NCI-H146 (cell line): ENCODE results near the gene CCDC78.

Experiments used
- DNase-seq: peaks from one replicate; lab custom pipeline; 2025; lab: John Stamatoyannopoulos, UW

Gene CCDC78

DNA sequence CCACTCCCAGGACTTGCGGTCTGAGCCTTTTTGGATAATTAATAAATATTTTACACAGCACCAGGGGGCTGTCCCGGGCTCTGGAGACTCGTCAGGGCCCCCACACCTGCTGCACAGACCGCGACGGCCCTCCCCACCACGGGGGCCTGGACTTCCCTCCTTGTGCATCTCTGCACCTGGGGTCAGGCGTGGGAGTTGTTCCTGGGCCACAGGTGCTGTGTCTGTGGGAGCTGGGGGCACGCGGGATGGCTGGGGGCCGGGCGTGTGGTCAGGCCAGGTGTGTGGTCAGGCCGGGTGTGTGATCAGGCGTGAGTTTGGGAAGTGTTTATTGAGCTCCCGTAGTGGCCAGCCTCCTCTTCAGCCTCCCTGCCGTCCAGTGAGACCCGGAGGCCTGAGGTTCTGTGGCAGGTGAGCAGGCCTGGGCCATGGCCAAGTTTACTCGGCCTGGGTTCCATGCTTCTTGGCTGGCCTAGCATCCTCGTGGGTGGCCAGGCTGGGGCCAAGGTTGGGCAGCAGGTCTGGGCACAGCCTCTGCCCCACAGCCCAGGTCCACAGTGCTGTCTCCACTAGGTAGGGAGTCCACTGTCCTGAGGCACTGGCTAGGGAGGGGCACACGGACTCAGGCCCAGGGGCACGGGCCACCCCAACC lies 47.9 kb downstream of the CCDC78 start:
- peak; percentile 55 for DNase-seq

GRCh38 chr16:677316-678190 lies 48.7 kb downstream of the CCDC78 start:
- DNase-seq = peak; percentile 95

DNA sequence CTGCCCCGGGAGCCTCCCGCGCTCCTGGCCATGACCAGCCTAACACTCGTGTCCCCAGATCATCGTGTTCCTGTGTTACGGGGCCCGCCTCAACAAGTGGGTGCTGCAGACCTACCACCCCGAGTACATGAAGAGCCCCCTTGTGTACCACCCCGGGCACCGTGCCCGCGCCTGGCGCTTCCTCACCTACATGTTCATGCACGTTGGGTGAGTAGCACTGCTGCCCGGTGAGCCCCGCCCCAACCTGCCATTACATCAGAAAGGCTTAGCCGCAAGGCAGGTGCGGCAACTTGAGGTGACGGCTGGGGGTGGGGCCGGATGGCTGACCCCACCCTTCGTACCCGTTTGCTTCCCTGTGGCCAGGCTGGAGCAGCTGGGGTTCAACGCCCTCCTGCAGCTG lies 49.3 kb downstream of the CCDC78 start:
- peak; percentile 93 for DNase-seq

DNA sequence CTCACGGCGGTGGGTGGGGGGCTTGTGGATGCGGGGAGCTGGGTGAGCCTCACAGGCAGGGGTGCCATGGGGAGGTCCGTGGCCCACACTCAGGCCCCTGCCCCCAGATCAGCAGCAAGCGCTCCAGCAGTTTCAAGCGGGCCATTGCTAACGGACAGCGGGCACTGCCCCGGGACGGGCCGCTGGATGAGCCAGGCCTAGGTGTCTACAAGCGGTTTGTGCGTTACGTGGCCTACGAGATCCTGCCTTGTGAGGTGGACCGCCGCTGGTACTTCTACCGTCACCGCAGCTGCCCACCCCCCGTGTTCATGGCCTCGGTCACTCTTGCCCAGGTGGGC lies 49.7 kb downstream of the CCDC78 start:
- no peak for DNase-seq

GRCh38 chr16:675884-676564 lies 50.2 kb downstream of the CCDC78 start:
- DNase-seq = no peak

- DNase-seq = peak; percentile 47
Measured at GRCh38 chr16:674968-675883, 51.0 kb downstream of the CCDC78 start, which contains the start of gene RHBDL1. TSS of gene RHBDL1 (plus strand) at chr16:675671. CDS start at chr16:675791, 120 bp downstream.

- no peak for DNase-seq
Measured at GRCh38 chr16:674214-674881, 51.9 kb downstream of the CCDC78 start.

DNA sequence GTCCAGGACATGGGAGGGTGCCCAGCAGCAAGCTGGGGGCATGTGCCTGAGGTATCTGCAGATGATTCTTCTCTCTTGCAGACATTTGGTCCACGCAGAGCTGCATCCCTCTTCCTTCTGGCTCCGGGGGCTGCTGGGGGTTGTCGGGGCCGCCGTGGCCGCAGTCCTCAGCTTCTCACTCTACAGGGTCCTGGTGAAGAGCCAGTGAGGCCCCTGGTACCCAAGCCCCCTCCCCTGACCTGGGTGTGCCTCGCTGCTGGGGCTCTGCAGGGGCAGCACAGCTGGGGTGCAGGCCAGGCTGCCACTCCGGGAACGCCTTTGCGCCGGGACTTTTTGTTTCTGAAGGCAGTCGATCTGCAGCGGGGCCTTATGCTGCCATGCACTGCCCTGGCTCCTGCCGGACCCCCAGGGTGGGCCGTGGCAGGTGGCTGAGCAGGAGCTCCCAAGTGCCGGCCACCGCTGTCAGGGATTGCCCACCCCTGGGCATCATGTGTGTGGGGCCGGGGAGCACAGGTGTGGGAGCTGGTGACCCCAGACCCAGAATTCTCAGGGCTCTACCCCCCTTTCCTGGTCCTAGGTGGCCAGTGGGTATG lies 52.7 kb downstream of the CCDC78 start:
- DNase-seq = no peak

- no peak for DNase-seq
Measured at GRCh38 chr16:672851-673250, 53.4 kb downstream of the CCDC78 start.
